HG03432 (cell line): ENCODE results near the gene BRWD1.
"Not testable (repeated sequence)": the region's sequence is repeated elsewhere in the genome, so short reads cannot be mapped to it uniquely, and the experiment has no call there.

Source experiments
- ATAC-seq: cut with Tn5 transposase; IDR thresholded peaks from one replicate; pipeline ENCODE4 v1.9.1; 2021; ENCODE audit warnings: mild to moderate bottlenecking, moderate library complexity; ENCODE audit not compliant: unreplicated experiment

The BRWD1 gene

GRCh38 chr21:39137248-39138178 lies 175.9 kb downstream of the BRWD1 start:
- no peak for ATAC-seq

- no peak for ATAC-seq
Measured at GRCh38 chr21:39136711-39137110, 176.7 kb downstream of the BRWD1 start.

- not testable (repeated sequence) for ATAC-seq
Measured at GRCh38 chr21:39136138-39136537, 177.3 kb downstream of the BRWD1 start.

GRCh38 chr21:39134288-39134810 lies 179.1 kb downstream of the BRWD1 start:
- no peak for ATAC-seq
